HepG2 (cell line): ENCODE measurements around the gene GMEB2. TPM values are rescaled to one million over a fixed set of nuclear protein-coding genes. Genes with fewer than 3 reads are reported as not detected.

Source experiments
- AGO2 ChIP-seq: fragments of 200-400 bp; formaldehyde crosslinking; optimal IDR thresholded peaks from 2 replicates; pipeline ENCODE3; 2017; ENCODE audit warnings: mild to moderate bottlenecking, low read depth, low read length, moderate library complexity
- FOXA3 ChIP-seq: IDR thresholded peaks from 2 replicates; pipeline ENCODE4 v1.6.1; 2016; ENCODE audit warnings: missing genetic modification reagents, missing compliant biosample characterization
- HBP1 ChIP-seq: IDR thresholded peaks from 2 replicates; pipeline ENCODE4 v1.6.1; 2016; ENCODE audit warnings: low read depth, control low read depth
- HMG20B ChIP-seq: conservative IDR thresholded peaks from 2 replicates; pipeline ENCODE4 v1.6.1; 2016; ENCODE audit warnings: missing genetic modification reagents, missing compliant biosample characterization
- MAZ ChIP-seq, 2 experiments: sonication (generic) in 1 of 2; formaldehyde crosslinking in 1 of 2; IDR thresholded peaks; 2 replicates each; pipeline versions ENCODE4 v1.5.0 to v1.6.1; 2012 to 2020; ENCODE audit warnings: low read depth in 2 of 2, mild to moderate bottlenecking in 2 of 2, borderline replicate concordance in 1 of 2, improper control_type of control experiment in 1 of 2, low read length in 1 of 2, missing genetic modification reagents in 1 of 2, moderate library complexity in 1 of 2
- MTA1 ChIP-seq: sonication (generic); formaldehyde crosslinking; IDR thresholded peaks from 2 replicates; pipeline ENCODE4 v1.4.0; 2020; ENCODE audit warnings: missing genetic modification reagents, mild to moderate bottlenecking, borderline replicate concordance
- MYPOP ChIP-seq: sonication (generic); formaldehyde crosslinking; IDR thresholded peaks from 2 replicates; pipeline ENCODE4 v1.8.1; 2023; ENCODE audit warnings: mild to moderate bottlenecking, moderate library complexity, missing genetic modification reagents
- PITX1 ChIP-seq: sonication (generic); formaldehyde crosslinking; IDR thresholded peaks from 2 replicates; pipeline ENCODE4 v1.5.1; 2020; ENCODE audit warnings: mild to moderate bottlenecking, missing genetic modification reagents
- RAD21 ChIP-seq: fragments of 450-650 bp; formaldehyde crosslinking; IDR thresholded peaks from 2 replicates; pipeline ENCODE4 v1.5.0; 2020; ENCODE audit warnings: mild to moderate bottlenecking
- RARA ChIP-seq: IDR thresholded peaks from 2 replicates; pipeline ENCODE4 v1.6.1; 2016; ENCODE audit warnings: missing genetic modification reagents, missing compliant biosample characterization
- SIX4 ChIP-seq: sonication (generic); formaldehyde crosslinking; IDR thresholded peaks from 2 replicates; pipeline ENCODE4 v1.4.0; 2020; ENCODE audit warnings: missing genetic modification reagents
- SRY ChIP-seq: sonication (generic); formaldehyde crosslinking; IDR thresholded peaks from 2 replicates; pipeline ENCODE4 v1.8.0; 2022; ENCODE audit warnings: mild to moderate bottlenecking, missing genetic modification reagents
- ZBTB34 ChIP-seq: sonication (generic); formaldehyde crosslinking; IDR thresholded peaks from 2 replicates; pipeline ENCODE4 v1.8.0; 2022; ENCODE audit warnings: mild to moderate bottlenecking, missing genetic modification reagents
- ZBTB7A ChIP-seq: sonication (generic); formaldehyde crosslinking; IDR thresholded peaks from 2 replicates; pipeline ENCODE4 v1.8.0; 2022; ENCODE audit warnings: mild to moderate bottlenecking, missing genetic modification reagents
- ZBTB7B ChIP-seq: sonication (generic); formaldehyde crosslinking; IDR thresholded peaks from 2 replicates; pipeline ENCODE4 v1.4.0; 2020; ENCODE audit warnings: missing genetic modification reagents
- ZMYM3 ChIP-seq: sonication (generic); formaldehyde crosslinking; IDR thresholded peaks from 2 replicates; pipeline ENCODE4 v1.5.1; 2020; ENCODE audit warnings: mild to moderate bottlenecking, missing genetic modification reagents
- ZNF691 ChIP-seq: sonication (generic); formaldehyde crosslinking; IDR thresholded peaks from 2 replicates; pipeline ENCODE4 v1.4.0; 2020; ENCODE audit warnings: missing genetic modification reagents, low read depth, mild to moderate bottlenecking, borderline replicate concordance
- ZNF746 ChIP-seq: sonication (generic); formaldehyde crosslinking; IDR thresholded peaks from 2 replicates; pipeline ENCODE4 v1.8.0; 2022; ENCODE audit warnings: mild to moderate bottlenecking, missing genetic modification reagents
- ZNF777 ChIP-seq: sonication (generic); formaldehyde crosslinking; IDR thresholded peaks from 2 replicates; pipeline ENCODE4 v1.4.0; 2020; ENCODE audit warnings: missing genetic modification reagents
- ZNF883 ChIP-seq: sonication (generic); formaldehyde crosslinking; IDR thresholded peaks from 2 replicates; pipeline ENCODE4 v1.5.1; 2020; ENCODE audit warnings: mild to moderate bottlenecking, missing genetic modification reagents; ENCODE audit errors: not compliant biosample characterization
- ZSCAN25 ChIP-seq: sonication (generic); formaldehyde crosslinking; IDR thresholded peaks from 2 replicates; pipeline ENCODE4 v1.8.0; 2022; ENCODE audit warnings: mild to moderate bottlenecking, missing genetic modification reagents
- polyA plus RNA-seq, 8 experiments: library from polyadenylated mRNA; depleted of rRNA in 3 of 8; stranded (reverse) in 7 of 8; unstranded in 1 of 8; fragments of >200 nt; fragmentation: Illumina TruSeq in 4 of 8; extraction: Trizol in 4 of 8; gene quantifications; 2 replicates each; pipeline versions ENCODE4 v1.2.1 to v1.2.3, GENCODE V29; 2011 to 2016; ENCODE audit warnings: low read depth in 4 of 8, missing spikeins in 1 of 8, mixed read lengths in 1 of 8; ENCODE audit not compliant: insufficient read depth in 1 of 8
- total RNA-seq, 5 experiments: library from RNA; depleted of rRNA; stranded (reverse); fragments of >200 nt; fragmentation: Illumina TruSeq; extraction: Trizol; gene quantifications; 2 replicates each; pipeline ENCODE4 v1.2.3, GENCODE V29; 2016; ENCODE audit warnings: low read depth in 1 of 5
- TF ChIP-seq, protein P1 (sequence below): sonication (generic); formaldehyde crosslinking; IDR thresholded peaks from 2 replicates; pipeline ENCODE4 v1.8.1; 2023; ENCODE audit warnings: mild to moderate bottlenecking, missing genetic modification reagents

The GMEB2 gene
- total and polyA plus RNA-seq, 2 of the 13 experiments (the other 11 are each of a cell fraction or from before 2014, with no cell fraction given) = 10.6 to 12.4 TPM

GRCh38 chr20:63557481-63557891 lies 69.4 kb downstream of the GMEB2 start (continued):
- peak; percentile 45 for TF ChIP-seq ZSCAN25
- TF ChIP-seq AGO2 = peak; percentile 36
- peak; percentile 40 for TF ChIP-seq ZMYM3 (CRISPR knock-in tag)
- TF ChIP-seq SIX4 (CRISPR knock-in tag) = no peak
- 0 out of 2 replicates have a peak, but pooled peaks have one; percentile 25 for TF ChIP-seq RAD21
- TF ChIP-seq MTA1 = peak; percentile 67; the same call in 1 of the 2 replicates
- peak; percentile 73 for TF ChIP-seq ZNF777 (CRISPR knock-in tag)
- peak; percentile 85; the same call in 1 of the 2 replicates for TF ChIP-seq ZBTB34 (CRISPR knock-in tag)
- no peak for TF ChIP-seq MAZ (IDR thresholded peaks at IDR 0.05; ENCODE audit: borderline replicate concordance, low read depth, low read length)
- peak; percentile 2; the same call in 1 of the 2 replicates for TF ChIP-seq MAZ (CRISPR knock-in tag; IDR thresholded peaks at IDR 0.05; ENCODE audit: low read depth)
- 0 out of 2 replicates have a peak, but pooled peaks have one; percentile 23 for TF ChIP-seq MYPOP
- TF ChIP-seq HBP1 (CRISPR knock-in tag) = 0 out of 2 replicates have a peak, but pooled peaks have one; percentile 40
- peak; percentile 11; the same call in 1 of the 2 replicates for TF ChIP-seq ZBTB7A (CRISPR knock-in tag)
- 0 out of 2 replicates have a peak, but pooled peaks have one; percentile 7 for TF ChIP-seq FOXA3 (CRISPR knock-in tag)
- TF ChIP-seq PITX1 = no peak; the same call in 1 of the 2 replicates
- TF ChIP-seq ZNF691 = peak; percentile 25; the same call in 1 of the 2 replicates
- TF ChIP-seq, protein P1, sequence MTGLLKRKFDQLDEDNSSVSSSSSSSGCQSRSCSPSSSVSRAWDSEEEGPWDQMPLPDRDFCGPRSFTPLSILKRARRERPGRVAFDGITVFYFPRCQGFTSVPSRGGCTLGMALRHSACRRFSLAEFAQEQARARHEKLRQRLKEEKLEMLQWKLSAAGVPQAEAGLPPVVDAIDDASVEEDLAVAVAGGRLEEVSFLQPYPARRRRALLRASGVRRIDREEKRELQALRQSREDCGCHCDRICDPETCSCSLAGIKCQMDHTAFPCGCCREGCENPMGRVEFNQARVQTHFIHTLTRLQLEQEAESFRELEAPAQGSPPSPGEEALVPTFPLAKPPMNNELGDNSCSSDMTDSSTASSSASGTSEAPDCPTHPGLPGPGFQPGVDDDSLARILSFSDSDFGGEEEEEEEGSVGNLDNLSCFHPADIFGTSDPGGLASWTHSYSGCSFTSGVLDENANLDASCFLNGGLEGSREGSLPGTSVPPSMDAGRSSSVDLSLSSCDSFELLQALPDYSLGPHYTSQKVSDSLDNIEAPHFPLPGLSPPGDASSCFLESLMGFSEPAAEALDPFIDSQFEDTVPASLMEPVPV (CRISPR knock-in tag) = peak; percentile 84; the same call in 1 of the 2 replicates
- peak; percentile 46; the same call in 1 of the 2 replicates for TF ChIP-seq ZBTB7B (CRISPR knock-in tag)
- TF ChIP-seq ZNF746 (CRISPR knock-in tag) = peak; percentile 91; the same call in 1 of the 2 replicates
- no peak for TF ChIP-seq HMG20B (CRISPR knock-in tag)
- TF ChIP-seq RARA = 0 out of 2 replicates have a peak, but pooled peaks have one; percentile 31
- TF ChIP-seq ZNF883 (CRISPR knock-in tag) = peak; percentile 70
- TF ChIP-seq SRY (CRISPR knock-in tag) = no peak
